Measurements from ENCODE around the gene CDH13.

DNA sequence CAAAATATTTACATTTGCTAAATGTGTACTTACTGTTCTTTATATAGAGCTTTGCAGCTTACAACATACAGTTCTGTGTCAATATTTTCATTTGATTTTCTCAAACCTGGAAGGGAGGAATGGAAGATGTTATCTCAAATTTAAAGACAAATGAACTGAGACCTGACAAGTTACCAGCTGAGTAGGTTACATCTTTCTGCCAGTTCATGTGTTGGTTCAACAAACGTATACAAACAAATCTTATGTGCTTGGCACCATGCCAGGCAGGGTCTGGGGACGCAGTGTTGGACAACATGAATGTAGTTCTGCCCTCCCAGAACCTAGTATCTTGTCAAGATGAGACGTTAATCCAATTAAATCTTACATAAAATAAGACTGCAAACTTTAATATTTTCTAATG, 673.6 kb downstream of the CDH13 start:
- no peak for TF ChIP-seq JUN (IDR thresholded peaks at IDR 0.05; ENCODE audit: borderline replicate concordance, insufficient read depth, insufficient read length, low read depth)
- no peak for TF ChIP-seq FOS (IDR thresholded peaks at IDR 0.05; ENCODE audit: borderline replicate concordance, insufficient read depth, low read length)
- TF ChIP-seq, protein P1, sequence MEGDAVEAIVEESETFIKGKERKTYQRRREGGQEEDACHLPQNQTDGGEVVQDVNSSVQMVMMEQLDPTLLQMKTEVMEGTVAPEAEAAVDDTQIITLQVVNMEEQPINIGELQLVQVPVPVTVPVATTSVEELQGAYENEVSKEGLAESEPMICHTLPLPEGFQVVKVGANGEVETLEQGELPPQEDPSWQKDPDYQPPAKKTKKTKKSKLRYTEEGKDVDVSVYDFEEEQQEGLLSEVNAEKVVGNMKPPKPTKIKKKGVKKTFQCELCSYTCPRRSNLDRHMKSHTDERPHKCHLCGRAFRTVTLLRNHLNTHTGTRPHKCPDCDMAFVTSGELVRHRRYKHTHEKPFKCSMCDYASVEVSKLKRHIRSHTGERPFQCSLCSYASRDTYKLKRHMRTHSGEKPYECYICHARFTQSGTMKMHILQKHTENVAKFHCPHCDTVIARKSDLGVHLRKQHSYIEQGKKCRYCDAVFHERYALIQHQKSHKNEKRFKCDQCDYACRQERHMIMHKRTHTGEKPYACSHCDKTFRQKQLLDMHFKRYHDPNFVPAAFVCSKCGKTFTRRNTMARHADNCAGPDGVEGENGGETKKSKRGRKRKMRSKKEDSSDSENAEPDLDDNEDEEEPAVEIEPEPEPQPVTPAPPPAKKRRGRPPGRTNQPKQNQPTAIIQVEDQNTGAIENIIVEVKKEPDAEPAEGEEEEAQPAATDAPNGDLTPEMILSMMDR (IDR thresholded peaks at IDR 0.05; ENCODE audit: extremely low read depth in 1 of 2, insufficient read depth in 1 of 2, low read depth in 1 of 2, low read length in 2 of 2) = no peak
- TF ChIP-seq MYC (IDR thresholded peaks at IDR 0.05; ENCODE audit: low read depth, low read length) = no peak

All from endothelial cell of umbilical vein (primary cell).